HCT116 (cell line): Measurements from ENCODE around the gene KRT33A. TPM values are rescaled to one million over a fixed set of nuclear protein-coding genes. Genes with fewer than 3 reads are reported as not detected.

Experiments used
- ATAC-seq: fragments of 200-7000 bp; cut with Tn5 transposase; 2 replicates; pipeline ENCODE4 v1.9.1; 2020; ENCODE audit warnings: mild to moderate bottlenecking, moderate library complexity
- BruUV-seq: library from RNA; stranded (reverse); fragments of 400-500 nt; replicated peaks from 2 replicates; lab custom pipeline; 2021; lab: Mats Ljungman, UMichigan
- CTCF ChIA-PET: fragments of 300-600 bp; sonication (Branson Sonifier 250); formaldehyde crosslinking; loops from one replicate; lab custom pipeline; 2021; ENCODE audit warnings: antibody characterized with exemption; lab: Charles Lee
- POLR2A ChIA-PET: fragments of 300-600, 350-600 bp; sonication (Branson Sonifier 250); formaldehyde crosslinking; loops from one replicate; lab custom pipeline; 2021; ENCODE audit warnings: antibody characterized with exemption; lab: Charles Lee
- RAD21 ChIA-PET, 2 experiments: fragments of 300-600 bp; sonication (Branson Sonifier 250); formaldehyde crosslinking; loops; one replicate each; lab custom pipeline; 2023; ENCODE audit warnings: low total read pairs in 2 of 2; ENCODE audit not compliant: uncharacterized antibody in 2 of 2, unreplicated experiment in 2 of 2, low non-redundant PET in 1 of 2; lab: Charles Lee
- DNase-seq: peaks from one replicate; pipeline ENCODE4 v3.0.0-alpha.2; 2010; ENCODE audit warnings: low read depth, low spot score
- H2AFZ ChIP-seq: fragments of 200-600 bp; shearing (Covaris generic), sonication (generic); 2 replicates; pipeline ENCODE4 v1.6.1; 2017; ENCODE audit warnings: low read depth, mixed run types, mixed read lengths, antibody characterized with exemption, low read length; ENCODE audit not compliant: poor library complexity, severe bottlenecking
- H3K27ac ChIP-seq: 2 replicates; pipeline ENCODE4 v1.5.1; 2012; ENCODE audit warnings: low read depth, low read length
- H3K27me3 ChIP-seq: fragments of 200-600 bp; sonication (generic); 2 replicates; pipeline ENCODE4 v1.6.1; 2016; ENCODE audit warnings: mixed run types, low read length, mixed read lengths; ENCODE audit not compliant: insufficient read depth
- H3K36me3 ChIP-seq, 2 experiments: fragments of 200-500 bp in 1 of 2; fragments of 200-600 bp in 1 of 2; sonication (Bioruptor generic) in 1 of 2; sonication (generic) in 1 of 2; 2 replicates each; pipeline versions ENCODE4 v1.5.1 to v1.6.1; 2014 to 2016; ENCODE audit warnings: low read length in 2 of 2, inconsistent platforms in 1 of 2, mixed read lengths in 1 of 2, mixed run types in 1 of 2; ENCODE audit not compliant: insufficient read depth in 2 of 2, control insufficient read depth in 1 of 2
- H3K4me1 ChIP-seq, 2 experiments: fragments of 200-600 bp in 1 of 2; sonication (generic) in 1 of 2; 2 replicates each; pipeline versions ENCODE4 v1.5.1 to v1.6.1; 2012 to 2017; ENCODE audit warnings: low read length in 2 of 2, inconsistent platforms in 1 of 2, mild to moderate bottlenecking in 1 of 2, mixed read lengths in 1 of 2, mixed run types in 1 of 2, moderate library complexity in 1 of 2; ENCODE audit not compliant: insufficient read depth in 2 of 2, control insufficient read depth in 1 of 2
- H3K4me2 ChIP-seq: fragments of 200-600 bp; sonication (generic); 2 replicates; pipeline ENCODE4 v1.6.1; 2017; ENCODE audit warnings: mixed run types, low read length, mixed read lengths
- H3K4me3 ChIP-seq, 2 experiments: fragments of 200-600 bp in 1 of 2; sonication (generic) in 1 of 2; replicated peaks in 1 of 2; 2 replicates each; pipeline ENCODE4 v1.5.1; 2011 to 2016; ENCODE audit warnings: low read length in 2 of 2, control low read depth in 1 of 2, low read depth in 1 of 2, mild to moderate bottlenecking in 1 of 2, mixed read lengths in 1 of 2, mixed run types in 1 of 2
- H3K79me2 ChIP-seq: fragments of 200-600 bp; sonication (generic); 2 replicates; pipeline ENCODE4 v1.6.1; 2017; ENCODE audit warnings: mild to moderate bottlenecking, mixed run types, low read length, moderate library complexity, mixed read lengths; ENCODE audit not compliant: insufficient read depth
- H3K9ac ChIP-seq: fragments of 200-600 bp; sonication (generic); 2 replicates; pipeline ENCODE4 v1.6.1; 2016; ENCODE audit warnings: low read length, mixed read lengths
- H3K9me2 ChIP-seq: fragments of 200-600 bp; sonication (generic), shearing (Covaris generic); 2 replicates; pipeline ENCODE4 v1.6.1; 2017; ENCODE audit warnings: mixed run types, mild to moderate bottlenecking, moderate library complexity; ENCODE audit not compliant: insufficient read depth
- H3K9me3 ChIP-seq, 2 experiments: fragments of 200-500 bp in 1 of 2; fragments of 200-600 bp in 1 of 2; sonication (Bioruptor generic) in 1 of 2; sonication (generic) in 1 of 2; 2 replicates each; pipeline ENCODE4 v1.6.1; 2014 to 2017; ENCODE audit warnings: low read length in 2 of 2, mixed read lengths in 2 of 2, inconsistent platforms in 1 of 2, low read depth in 1 of 2, mild to moderate bottlenecking in 1 of 2, mixed run types in 1 of 2, moderate library complexity in 1 of 2; ENCODE audit not compliant: control insufficient read depth in 1 of 2, insufficient read depth in 1 of 2
- H4K20me1 ChIP-seq: fragments of 200-600 bp; sonication (generic), shearing (Covaris generic); 2 replicates; pipeline ENCODE4 v1.6.1; 2017; ENCODE audit warnings: mixed run types, mild to moderate bottlenecking, moderate library complexity; ENCODE audit not compliant: insufficient read depth
- CBX3 ChIP-seq: IDR thresholded peaks from 2 replicates; pipeline ENCODE4 v1.6.1; 2012; ENCODE audit warnings: low read depth
- CEBPB ChIP-seq: IDR thresholded peaks from 2 replicates; pipeline ENCODE4 v1.6.1; 2012; ENCODE audit warnings: low read depth
- CTCF ChIP-seq, 3 experiments: fragments of 200-600 bp in 1 of 3; sonication (generic) in 1 of 3; IDR thresholded peaks in 2 of 3; conservative IDR thresholded peaks in 1 of 3; 2 replicates each; pipeline ENCODE4 v1.5.1; 2012 to 2017; ENCODE audit warnings: low read depth in 2 of 3, low read length in 2 of 3, antibody characterized with exemption in 1 of 3, borderline replicate concordance in 1 of 3, control low read depth in 1 of 3, mild to moderate bottlenecking in 1 of 3, mixed read lengths in 1 of 3, mixed run types in 1 of 3, moderate library complexity in 1 of 3; ENCODE audit not compliant: insufficient read depth in 1 of 3
- EGR1 ChIP-seq: IDR thresholded peaks from 2 replicates; pipeline ENCODE4 v1.6.1; 2012; ENCODE audit warnings: low read depth
- ELF1 ChIP-seq: IDR thresholded peaks from 2 replicates; pipeline ENCODE4 v1.6.1; 2012; ENCODE audit warnings: low read depth, borderline replicate concordance
- EZH2phosphoT487 ChIP-seq: fragments of 200-600 bp; IDR thresholded peaks from 2 replicates; pipeline ENCODE4 v1.6.1; 2018; ENCODE audit warnings: antibody characterized with exemption, borderline replicate concordance
- JUND ChIP-seq: IDR thresholded peaks from 2 replicates; pipeline ENCODE4 v1.6.1; 2012
- MAX ChIP-seq: IDR thresholded peaks from 2 replicates; pipeline ENCODE4 v1.6.1; 2012
- POLR2A ChIP-seq: IDR thresholded peaks from 2 replicates; pipeline ENCODE4 v1.7.0; 2011; ENCODE audit warnings: borderline replicate concordance; ENCODE audit not compliant: insufficient read depth, insufficient read length; ENCODE audit errors: extremely low read depth
- RAD21 ChIP-seq: IDR thresholded peaks from 2 replicates; pipeline ENCODE4 v1.6.1; 2012; ENCODE audit warnings: low read depth, mild to moderate bottlenecking
- SIN3A ChIP-seq: IDR thresholded peaks from 2 replicates; pipeline ENCODE4 v1.6.1; 2012; ENCODE audit warnings: low read depth
- SP1 ChIP-seq: IDR thresholded peaks from 2 replicates; pipeline ENCODE4 v1.6.1; 2012; ENCODE audit warnings: low read depth
- SRF ChIP-seq: IDR thresholded peaks from 2 replicates; pipeline ENCODE4 v1.6.1; 2012; ENCODE audit warnings: low read depth
- TCF7L2 ChIP-seq: IDR thresholded peaks from 2 replicates; pipeline ENCODE4 v1.7.0; 2011; ENCODE audit warnings: borderline replicate concordance, inconsistent platforms; ENCODE audit not compliant: insufficient read depth, insufficient read length; ENCODE audit errors: extremely low read depth
- ZBTB33 ChIP-seq: IDR thresholded peaks from 2 replicates; pipeline ENCODE4 v1.6.1; 2011; ENCODE audit warnings: mild to moderate bottlenecking, low read length, moderate library complexity; ENCODE audit not compliant: insufficient replicate concordance; ENCODE audit errors: extremely low read depth
- ZFX ChIP-seq: fragments of 450-650 bp; IDR thresholded peaks from 2 replicates; pipeline ENCODE4 v1.6.1; 2017
- ZNF274 ChIP-seq: fragments of 200-500 bp; sonication (Bioruptor generic); IDR thresholded peaks from 2 replicates; pipeline ENCODE4 v1.6.1; 2014; ENCODE audit warnings: mild to moderate bottlenecking, low read depth, low read length, inconsistent platforms
- intact Hi-C: fragments of 100-400 bp; cut with micrococcal nuclease; formaldehyde crosslinking; loops from 2 replicates; pipeline ENCODE4 v1.10.0; 2022
- total RNA-seq: library from RNA; stranded (reverse); gene quantifications from one replicate; pipeline ENCODE4 v1.2.1, GENCODE V29; 2021; ENCODE audit not compliant: unreplicated experiment
- TF ChIP-seq, protein P1 (sequence below): IDR thresholded peaks from 2 replicates; pipeline ENCODE4 v1.6.1; 2012

Gene KRT33A
- total RNA-seq, 1 experiment from 2014 or later = not detected

GRCh38 chr17:41369023-41369422 is 18.4 kb upstream of the KRT33A start:
- no peak for DNase-seq
- Histone ChIP-seq H3K27ac (no peak overlapping the region), H3K36me3 (no peaks in the 10 kb centered on the region), H3K9me3 (no peaks in the 10 kb centered on the region), H3K4me1 (peaks cover 0 to 4% of the 10 kb centered on the region in 2 experiments; a peak in 1 of 4 replicates), H3K9me2 (no peaks in the 10 kb centered on the region), H3K9ac (no peak overlapping the region), H3K79me2 (no peaks in the 10 kb centered on the region), H3K4me2 (no peak overlapping the region), H3K4me3 (no peak overlapping the region), H3K27me3 (no peaks in the 10 kb centered on the region), H2AFZ (no peak overlapping the region), H4K20me1 (no peaks in the 10 kb centered on the region)
- TF ChIP-seq SP1 = no peak
- no peak for TF ChIP-seq ZBTB33
- no peak for TF ChIP-seq JUND
- TF ChIP-seq, protein P1, sequence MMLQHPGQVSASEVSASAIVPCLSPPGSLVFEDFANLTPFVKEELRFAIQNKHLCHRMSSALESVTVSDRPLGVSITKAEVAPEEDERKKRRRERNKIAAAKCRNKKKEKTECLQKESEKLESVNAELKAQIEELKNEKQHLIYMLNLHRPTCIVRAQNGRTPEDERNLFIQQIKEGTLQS = no peak
- no peak for TF ChIP-seq EGR1
- TF ChIP-seq EZH2phosphoT487 = no peak
- no peak for TF ChIP-seq CTCF (IDR thresholded peaks at IDR 0.05 in 2 of 3, conservative IDR thresholded peaks at IDR 0.05 in 1 of 3; ENCODE audit: borderline replicate concordance in 1 of 3, insufficient read depth in 1 of 3, low read depth in 2 of 3, low read length in 2 of 3)
- no peak for TF ChIP-seq ELF1
- TF ChIP-seq TCF7L2 = no peak
- no peak for TF ChIP-seq CBX3
- no peak for TF ChIP-seq POLR2A
- TF ChIP-seq SIN3A = no peak
- no peak for TF ChIP-seq CEBPB
- no peak for TF ChIP-seq SRF
- TF ChIP-seq ZFX = no peak
- no peak for TF ChIP-seq RAD21
- TF ChIP-seq ZNF274 = no peak
- TF ChIP-seq MAX = no peak
- ChIA-PET POLR2A (no interaction called here), CTCF (no interaction called here), RAD21 (no interaction called here)
- no peak for ATAC-seq
- no TSS peak for BruUV-seq
- intact Hi-C loops = no loop called here
